Left kidney (tissue), 2 donors: Measurements from ENCODE around the gene ACTG1. TPM values are rescaled to one million over a fixed set of nuclear protein-coding genes. Genes with fewer than 3 reads are reported as not detected.
A peak's percentile ranks its signal among the peaks of the same experiment; 100 is the strongest.
"Not testable (repeated sequence)": the region's sequence is repeated elsewhere in the genome, so short reads cannot be mapped to it uniquely, and the experiment has no call there.

Source experiments
- DNase-seq: peaks from one replicate; pipeline ENCODE4 v3.0.0-alpha.2; 2013
- polyA plus RNA-seq: library from polyadenylated mRNA; unstranded; fragments of 120-200 nt; gene quantifications from one replicate; pipeline ENCODE4 v1.2.1, GENCODE V29; 2013; ENCODE audit not compliant: insufficient read length

Gene ACTG1
- polyA plus RNA-seq, 1 donor = 3,008 TPM

GRCh38 chr17:81535480-81536298, 23.1 kb upstream of the ACTG1 start:
- no peak for DNase-seq

GRCh38 chr17:81535007-81535328, 22.4 kb upstream of the ACTG1 start:
- no peak for DNase-seq

GRCh38 chr17:81534157-81535006, 21.8 kb upstream of the ACTG1 start:
- DNase-seq = no peak

- no peak for DNase-seq
Measured at GRCh38 chr17:81533339-81534141, 20.9 kb upstream of the ACTG1 start.

- DNase-seq = no peak
Measured at GRCh38 chr17:81532490-81533287, 20.1 kb upstream of the ACTG1 start.

GRCh38 chr17:81531998-81532404, 19.4 kb upstream of the ACTG1 start:
- not testable (repeated sequence) for DNase-seq

GRCh38 chr17:81531013-81531412, 18.4 kb upstream of the ACTG1 start:
- not testable (repeated sequence) for DNase-seq

GRCh38 chr17:81529437-81529803, 16.8 kb upstream of the ACTG1 start:
- DNase-seq = no peak

GRCh38 chr17:81528651-81529436, 16.2 kb upstream of the ACTG1 start:
- no peak for DNase-seq

- DNase-seq = no peak
Measured at GRCh38 chr17:81528384-81528650, 15.7 kb upstream of the ACTG1 start.

GRCh38 chr17:81527591-81528383, 15.2 kb upstream of the ACTG1 start, which contains the start of gene FSCN2:
Gene FSCN2, plus strand, starts transcription at chr17:81528377. Its CDS starts 155 bp downstream, at chr17:81528532.
- no peak for DNase-seq

- no peak for DNase-seq
Measured at GRCh38 chr17:81526662-81527571, 14.3 kb upstream of the ACTG1 start.

GRCh38 chr17:81524865-81525159, 12.2 kb upstream of the ACTG1 start:
- no peak for DNase-seq

- no peak for DNase-seq
Measured at GRCh38 chr17:81524039-81524864, 11.7 kb upstream of the ACTG1 start.

GRCh38 chr17:81523402-81524038, 10.9 kb upstream of the ACTG1 start:
- no peak for DNase-seq

GRCh38 chr17:81522491-81523401, 10.1 kb upstream of the ACTG1 start:
- DNase-seq = peak; percentile 84
